SK-N-SH treated with all-trans-retinoic acid at 6 μM for 48 hours (cell line): ENCODE data around the gene TRAPPC2L.

Source experiments
- ATAC-seq: fragments of 200-7000 bp; cut with Tn5 transposase; 3 replicates; pipeline ENCODE4 v1.9.1; 2020; ENCODE audit warnings: mild to moderate bottlenecking, moderate library complexity
- ARNTL ChIP-seq: fragments of 450-650 bp; formaldehyde crosslinking; IDR thresholded peaks from 2 replicates; pipeline ENCODE4 v1.5.0; 2020; ENCODE audit warnings: low read depth, mild to moderate bottlenecking, moderate library complexity, borderline replicate concordance
- BACH2 ChIP-seq: fragments of 250-450 bp; sonication (Bioruptor Pico); IDR thresholded peaks from 2 replicates; pipeline ENCODE4 v1.9.0; 2021; ENCODE audit warnings: mild to moderate bottlenecking, borderline replicate concordance
- CREB5 ChIP-seq: fragments of 250-450 bp; sonication (Bioruptor Pico); IDR thresholded peaks from 2 replicates; pipeline ENCODE4 v1.5.1; 2020; ENCODE audit warnings: low read depth, mild to moderate bottlenecking, moderate library complexity
- CSDC2 ChIP-seq: fragments of 250-450 bp; sonication (Bioruptor Pico); IDR thresholded peaks from 2 replicates; pipeline ENCODE4 v1.5.0; 2020; ENCODE audit warnings: mild to moderate bottlenecking, moderate library complexity
- CSRNP3 ChIP-seq: fragments of 250-450 bp; sonication (Bioruptor Pico); IDR thresholded peaks from 2 replicates; pipeline ENCODE4 v1.5.1; 2021; ENCODE audit warnings: mild to moderate bottlenecking, moderate library complexity
- ESRRG ChIP-seq: fragments of 250-450 bp; sonication (Bioruptor Pico); IDR thresholded peaks from 2 replicates; pipeline ENCODE4 v1.6.1; 2021; ENCODE audit warnings: mild to moderate bottlenecking
- GLIS3 ChIP-seq: fragments of 250-450 bp; sonication (Bioruptor Pico); IDR thresholded peaks from 2 replicates; pipeline ENCODE4 v1.5.0; 2020; ENCODE audit warnings: mild to moderate bottlenecking, moderate library complexity
- ISL1 ChIP-seq: fragments of 250-450 bp; sonication (Bioruptor Pico); IDR thresholded peaks from 2 replicates; pipeline ENCODE4 v2.1.2; 2022; ENCODE audit warnings: mild to moderate bottlenecking, moderate library complexity
- OSR1 ChIP-seq: fragments of 250-450 bp; sonication (Bioruptor Pico); IDR thresholded peaks from 2 replicates; pipeline ENCODE4 v1.8.0; 2022; ENCODE audit warnings: moderate library complexity, mild to moderate bottlenecking, inconsistent platforms
- PATZ1 ChIP-seq: fragments of 250-450 bp; sonication (Bioruptor Pico); IDR thresholded peaks from 2 replicates; pipeline ENCODE4 v1.8.0; 2020; ENCODE audit warnings: mild to moderate bottlenecking, moderate library complexity, borderline replicate concordance
- POU6F1 ChIP-seq: fragments of 250-450 bp; sonication (Bioruptor Pico); IDR thresholded peaks from 2 replicates; pipeline ENCODE4 v1.8.0; 2021; ENCODE audit warnings: low read depth, mild to moderate bottlenecking, moderate library complexity, borderline replicate concordance
- PPARA ChIP-seq: fragments of 250-450 bp; sonication (Bioruptor Pico); IDR thresholded peaks from 2 replicates; pipeline ENCODE4 v1.5.0; 2020; ENCODE audit warnings: mild to moderate bottlenecking, borderline replicate concordance
- RARB ChIP-seq: fragments of 250-450 bp; sonication (Bioruptor Pico); IDR thresholded peaks from 2 replicates; pipeline ENCODE4 v1.8.0; 2021; ENCODE audit warnings: mild to moderate bottlenecking, moderate library complexity
- SNAI2 ChIP-seq: fragments of 250-450 bp; sonication (Bioruptor Pico); IDR thresholded peaks from 2 replicates; pipeline ENCODE4 v1.5.0; 2020; ENCODE audit warnings: mild to moderate bottlenecking, moderate library complexity
- TCF4 ChIP-seq: fragments of 250-450 bp; sonication (Bioruptor Pico); IDR thresholded peaks from 2 replicates; pipeline ENCODE4 v1.8.0; 2021; ENCODE audit warnings: mild to moderate bottlenecking, moderate library complexity, borderline replicate concordance
- TOX ChIP-seq: fragments of 250-450 bp; sonication (Bioruptor Pico); IDR thresholded peaks from 2 replicates; pipeline ENCODE4 v1.8.0; 2021; ENCODE audit warnings: mild to moderate bottlenecking, moderate library complexity, borderline replicate concordance
- TSHZ2 ChIP-seq: fragments of 250-450 bp; sonication (Bioruptor Pico); IDR thresholded peaks from 2 replicates; pipeline ENCODE4 v1.5.0; 2020; ENCODE audit warnings: mild to moderate bottlenecking, moderate library complexity
- ZC3H10 ChIP-seq: fragments of 250-450 bp; sonication (Bioruptor Pico); IDR thresholded peaks from 2 replicates; pipeline ENCODE4 v1.5.1; 2021; ENCODE audit warnings: mild to moderate bottlenecking, moderate library complexity
- ZFP3 ChIP-seq: fragments of 250-450 bp; sonication (Bioruptor Pico); IDR thresholded peaks from 2 replicates; pipeline ENCODE4 v1.5.0; 2020; ENCODE audit warnings: mild to moderate bottlenecking, moderate library complexity
- ZFP30 ChIP-seq: fragments of 450-650 bp; formaldehyde crosslinking; IDR thresholded peaks from 2 replicates; pipeline ENCODE4 v1.5.0; 2022; ENCODE audit warnings: mild to moderate bottlenecking, moderate library complexity
- ZNF565 ChIP-seq: fragments of 450-650 bp; formaldehyde crosslinking; conservative IDR thresholded peaks from 2 replicates; pipeline ENCODE4 v1.5.0; 2020; ENCODE audit warnings: low read depth, mild to moderate bottlenecking, moderate library complexity
- ZNF70 ChIP-seq: fragments of 450-650 bp; formaldehyde crosslinking; IDR thresholded peaks from 2 replicates; pipeline ENCODE4 v1.5.0; 2020; ENCODE audit warnings: mild to moderate bottlenecking, moderate library complexity
- ZNF8 ChIP-seq: fragments of 450-650 bp; formaldehyde crosslinking; IDR thresholded peaks from 2 replicates; pipeline ENCODE4 v1.5.0; 2020; ENCODE audit warnings: mild to moderate bottlenecking, moderate library complexity

Gene TRAPPC2L

GRCh38 chr16:88886845-88887521 lies 30.1 kb downstream of the TRAPPC2L start:
- TF ChIP-seq TSHZ2 (CRISPR knock-in tag) (no peak), CSDC2 (CRISPR knock-in tag) (no peak), ZNF70 (CRISPR knock-in tag) (no peak), PATZ1 (CRISPR knock-in tag) (no peak), ESRRG (no peak), ZC3H10 (no peak), ZNF8 (CRISPR knock-in tag) (no peak), ZFP30 (CRISPR knock-in tag) (no peak), ARNTL (no peak), ISL1 (CRISPR knock-in tag) (no peak), ZNF565 (CRISPR knock-in tag) (no peak), RARB (CRISPR knock-in tag) (no peak), SNAI2 (CRISPR knock-in tag) (no peak), TOX (no peak), TCF4 (CRISPR knock-in tag) (no peak)
- ATAC-seq = no peak

- no peak; the same call in 2 of the 3 replicates for ATAC-seq
- TF ChIP-seq ZNF8 (CRISPR knock-in tag) (no peak), TOX (no peak), TSHZ2 (CRISPR knock-in tag) (no peak), POU6F1 (CRISPR knock-in tag) (no peak), ZNF70 (CRISPR knock-in tag) (no peak), GLIS3 (CRISPR knock-in tag) (no peak), ZC3H10 (no peak), SNAI2 (CRISPR knock-in tag) (no peak), ZNF565 (CRISPR knock-in tag) (no peak), CREB5 (no peak), ZFP30 (CRISPR knock-in tag) (no peak), ZFP3 (CRISPR knock-in tag) (no peak), PPARA (no peak), BACH2 (CRISPR knock-in tag) (no peak), CSRNP3 (CRISPR knock-in tag) (no peak), PATZ1 (CRISPR knock-in tag) (no peak), TCF4 (CRISPR knock-in tag) (no peak), OSR1 (CRISPR knock-in tag) (no peak), RARB (CRISPR knock-in tag) (no peak), ESRRG (no peak)
- TF ChIP-seq, all 23 proteins: peak for 0
Observed at GRCh38 chr16:88888057-88888456, 31.1 kb downstream of the TRAPPC2L start.
